GM19438 (cell line): ENCODE data around the gene ALOXE3.
A peak's percentile ranks its signal among the peaks of the same experiment; 100 is the strongest.

Source experiments
- ATAC-seq: cut with Tn5 transposase; IDR thresholded peaks from one replicate; pipeline ENCODE4 v1.9.1; 2021; ENCODE audit warnings: low read depth; ENCODE audit not compliant: unreplicated experiment

Gene ALOXE3

DNA sequence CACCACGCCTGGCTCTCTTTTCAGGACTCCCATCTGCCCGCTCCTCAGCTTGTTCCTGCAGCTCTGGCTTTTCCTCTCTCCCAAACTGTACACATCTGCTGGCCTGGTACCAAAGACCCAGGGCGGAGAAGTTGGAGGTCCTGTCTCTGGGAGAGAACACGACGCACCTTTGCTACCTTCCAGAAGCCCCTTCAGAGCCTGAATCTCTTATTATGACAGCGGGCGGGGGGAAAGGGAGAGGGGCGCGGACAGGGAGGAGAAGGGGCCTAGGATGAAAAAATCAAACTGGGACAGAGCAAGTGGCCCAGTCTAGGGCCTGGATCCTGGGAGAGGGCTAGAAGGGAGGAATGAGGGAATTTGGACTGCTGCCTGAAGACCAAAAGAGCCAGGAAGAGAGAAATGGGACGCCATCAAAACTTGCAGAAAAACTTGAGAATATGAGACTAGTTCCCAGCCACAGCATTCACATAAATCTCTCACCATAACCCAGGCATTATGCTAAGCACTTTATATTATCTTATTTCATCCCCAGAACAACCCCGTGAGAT, 36.4 kb upstream of the ALOXE3 start:
- no peak for ATAC-seq

DNA sequence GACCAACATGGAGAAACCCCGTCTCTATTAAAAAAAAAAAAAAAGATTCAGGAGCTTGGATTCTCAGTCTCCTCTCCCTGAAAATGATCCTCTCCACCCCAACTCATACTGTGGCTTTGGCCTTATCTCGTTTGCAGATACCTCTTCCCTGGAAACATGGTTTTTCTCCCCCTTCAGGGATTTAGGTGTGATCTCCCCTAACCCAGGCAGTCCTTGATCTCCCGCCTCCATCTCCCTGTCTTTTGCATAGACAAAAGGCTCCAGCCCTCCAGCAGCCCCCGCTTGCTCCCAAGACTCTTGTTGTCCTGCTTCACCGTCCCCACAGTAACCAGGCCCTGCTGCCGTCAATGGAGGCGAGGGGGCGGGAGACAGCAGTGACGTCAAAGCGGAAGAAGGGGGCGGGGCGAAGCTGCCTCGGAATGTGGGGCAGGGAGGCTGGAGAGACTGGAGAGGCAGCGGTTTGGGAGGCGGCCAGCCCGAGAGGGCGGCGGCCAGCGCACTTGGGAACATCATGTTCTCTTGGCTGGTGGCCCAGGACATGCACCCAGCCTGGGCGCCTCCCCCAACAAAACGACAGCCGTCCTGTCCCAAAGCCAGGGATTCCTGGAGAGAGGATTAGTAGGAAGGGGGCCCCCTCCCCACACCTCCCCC, 35.8 kb upstream of the ALOXE3 start:
- ATAC-seq, result no peak

DNA sequence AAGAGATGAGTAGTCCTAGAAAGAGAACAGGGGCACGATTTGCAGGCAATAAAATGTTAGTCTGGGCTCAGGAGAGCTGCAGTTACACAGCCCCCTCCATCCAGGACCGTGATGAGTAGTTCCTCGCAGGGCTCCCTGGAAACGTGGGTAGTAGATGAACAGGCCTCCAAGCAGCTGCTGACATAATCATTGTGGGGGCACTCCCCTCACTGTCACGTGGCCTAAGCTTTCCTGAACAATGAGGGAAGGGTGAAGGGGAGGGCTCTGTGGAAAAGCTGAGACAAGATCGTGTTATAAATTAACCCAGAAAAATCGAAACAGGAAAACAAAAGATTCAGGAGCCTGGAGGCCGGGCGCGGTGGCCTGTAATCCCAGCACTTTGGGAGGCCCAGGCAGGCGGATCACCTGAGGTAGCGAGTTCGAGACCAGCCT, 35.2 kb upstream of the ALOXE3 start:
- no peak for ATAC-seq

DNA sequence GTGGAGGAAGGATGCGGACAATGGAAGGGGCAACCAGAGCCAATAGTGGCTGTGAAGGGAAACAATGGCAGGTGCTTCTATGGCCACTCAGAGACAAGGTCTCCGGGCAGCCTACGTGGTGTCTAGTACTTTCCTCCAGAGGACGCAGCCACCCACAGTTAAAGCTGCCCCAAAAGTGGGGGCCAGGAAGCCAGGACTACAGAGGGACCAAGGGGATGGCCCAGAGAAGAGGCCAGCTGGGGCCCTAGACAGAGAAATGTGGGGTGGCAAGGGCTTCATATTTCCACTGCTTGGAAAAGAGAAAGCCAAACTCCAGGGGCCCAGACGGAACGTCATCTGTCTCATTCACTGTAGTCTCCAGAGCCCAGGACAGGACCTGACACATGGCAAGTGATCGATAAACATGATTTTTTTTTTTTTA, 34.7 kb upstream of the ALOXE3 start:
- no peak for ATAC-seq

DNA sequence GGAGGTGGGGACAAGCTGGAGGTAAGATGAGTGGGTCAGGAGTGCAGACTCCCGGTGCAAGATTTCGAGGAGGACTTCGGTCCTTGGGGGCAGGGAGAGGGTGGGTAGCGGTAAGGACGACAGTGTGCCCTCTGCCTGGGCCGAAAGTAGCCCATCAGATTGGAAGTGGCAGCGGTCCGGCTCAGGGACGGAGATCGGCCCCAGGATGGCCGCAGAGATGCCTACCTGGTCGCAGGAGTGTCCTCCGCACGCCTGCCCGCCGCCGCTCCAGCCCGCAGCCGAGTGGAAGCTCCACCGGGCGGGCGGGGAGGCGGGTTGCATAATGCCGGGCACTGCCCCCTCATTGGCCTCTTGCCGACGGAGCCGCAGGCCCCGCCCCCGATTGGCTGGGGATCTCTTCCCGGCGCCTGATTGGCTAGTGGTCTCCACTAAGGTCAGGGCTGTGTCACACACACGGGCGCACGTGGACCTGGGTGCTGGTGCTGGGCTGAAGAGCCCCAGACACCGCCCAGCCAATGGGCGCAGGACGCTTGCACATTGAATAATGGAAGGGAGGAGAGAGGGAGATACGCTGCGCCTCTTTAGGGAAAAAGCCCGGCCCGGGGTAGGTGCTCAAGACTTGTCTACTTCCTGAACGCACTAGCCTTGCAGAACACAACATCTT, 33.9 kb upstream of the ALOXE3 start, which contains the start of gene PER1:
TSS of gene PER1 (minus strand) at position 293 of the 664 bp plus-strand sequence. CDS start 1,698 bp downstream, outside the sequence.
- no peak for ATAC-seq

DNA sequence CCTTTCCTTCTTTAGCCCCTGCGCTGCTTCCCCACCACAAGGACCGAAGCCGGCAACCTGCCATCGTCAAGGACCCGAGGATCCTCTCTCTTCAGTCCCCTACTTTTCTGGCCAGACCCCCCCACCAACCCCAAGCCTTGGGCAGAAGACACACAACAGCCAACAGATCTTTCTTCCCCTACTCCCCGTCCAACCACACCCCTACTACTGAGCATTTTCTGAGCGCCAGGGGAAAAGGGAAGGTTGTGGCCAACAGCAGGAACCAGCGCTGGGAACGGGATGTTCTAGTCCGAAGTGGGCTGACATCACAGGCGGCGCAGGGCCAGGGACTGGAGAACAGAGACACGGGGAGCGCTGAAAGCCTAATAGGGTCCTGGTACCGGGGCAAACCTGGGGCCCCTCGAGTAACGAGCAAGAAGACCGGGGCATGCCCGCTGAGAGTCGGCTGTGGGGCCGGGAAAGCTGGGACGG, 33.4 kb upstream of the ALOXE3 start:
- no peak for ATAC-seq

DNA sequence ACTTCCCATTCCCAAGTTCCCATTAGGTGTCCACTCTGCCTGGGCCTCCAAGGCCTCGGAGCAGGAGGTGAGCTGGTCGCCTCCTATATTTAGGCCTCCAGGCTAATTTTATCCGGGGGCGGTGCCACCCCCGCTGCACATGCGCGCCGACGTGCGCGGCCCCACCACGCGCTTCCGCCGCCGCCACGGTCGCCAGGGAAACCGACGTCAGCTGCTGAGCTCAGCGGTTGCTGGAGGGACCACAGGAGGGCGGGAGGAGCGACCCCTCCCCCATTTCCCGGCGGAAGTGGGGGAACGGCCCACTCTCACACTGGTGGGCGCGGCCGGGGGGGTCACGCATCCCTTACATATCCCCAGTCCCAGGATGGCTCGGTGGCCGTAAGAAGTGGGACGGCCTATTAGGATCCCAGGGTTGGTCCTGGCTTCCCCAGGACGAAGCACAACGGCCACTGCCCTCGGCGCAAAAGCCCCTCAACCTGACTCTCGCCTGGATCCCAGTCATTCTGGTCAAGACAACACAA, 32.9 kb upstream of the ALOXE3 start:
- peak; percentile 44 for ATAC-seq

DNA sequence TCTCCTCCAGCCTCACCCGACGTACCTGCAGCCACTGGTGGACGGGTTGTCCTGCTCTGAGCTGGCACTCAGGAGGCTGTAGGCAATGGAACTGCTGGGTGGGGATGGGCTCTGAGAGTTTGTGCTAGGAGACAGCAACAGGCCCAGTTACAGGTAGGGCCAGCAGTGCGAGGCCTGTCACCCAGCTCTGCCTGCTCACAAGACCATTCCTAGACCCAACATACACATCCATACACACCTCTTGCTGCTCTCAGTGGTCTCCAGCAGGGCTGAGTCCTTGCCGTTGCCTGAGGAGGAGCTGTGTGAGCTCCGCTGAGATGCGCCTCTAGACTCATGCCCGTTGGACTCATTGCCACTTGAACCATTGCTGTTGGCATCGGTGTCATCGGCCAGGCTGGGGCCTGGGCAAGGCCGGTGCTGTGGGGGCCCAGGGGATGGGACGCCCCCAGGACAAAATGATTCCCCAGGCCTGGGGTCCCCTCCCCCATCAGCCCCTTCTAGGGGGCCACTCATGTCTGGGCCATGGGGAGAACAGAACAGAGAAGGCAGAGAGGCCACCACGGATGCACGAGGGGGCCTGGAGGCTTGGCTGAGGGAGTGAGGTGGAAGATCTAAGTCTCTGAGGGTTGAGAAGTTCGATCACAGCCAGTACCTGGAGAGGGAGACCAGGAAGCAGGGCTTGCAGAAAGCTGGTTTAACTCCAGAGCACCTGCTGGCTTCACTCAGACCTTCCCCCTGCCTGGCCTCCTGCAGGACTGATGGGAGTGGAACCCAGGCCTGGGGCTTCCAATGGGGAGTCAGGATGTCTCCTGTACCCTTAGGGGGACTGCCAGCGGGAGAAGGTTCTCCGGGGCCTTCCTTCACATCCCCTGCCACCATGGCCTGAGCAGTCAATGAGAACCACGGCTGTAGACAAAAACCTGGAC, 32.1 kb upstream of the ALOXE3 start:
- ATAC-seq, result peak; percentile 5

DNA sequence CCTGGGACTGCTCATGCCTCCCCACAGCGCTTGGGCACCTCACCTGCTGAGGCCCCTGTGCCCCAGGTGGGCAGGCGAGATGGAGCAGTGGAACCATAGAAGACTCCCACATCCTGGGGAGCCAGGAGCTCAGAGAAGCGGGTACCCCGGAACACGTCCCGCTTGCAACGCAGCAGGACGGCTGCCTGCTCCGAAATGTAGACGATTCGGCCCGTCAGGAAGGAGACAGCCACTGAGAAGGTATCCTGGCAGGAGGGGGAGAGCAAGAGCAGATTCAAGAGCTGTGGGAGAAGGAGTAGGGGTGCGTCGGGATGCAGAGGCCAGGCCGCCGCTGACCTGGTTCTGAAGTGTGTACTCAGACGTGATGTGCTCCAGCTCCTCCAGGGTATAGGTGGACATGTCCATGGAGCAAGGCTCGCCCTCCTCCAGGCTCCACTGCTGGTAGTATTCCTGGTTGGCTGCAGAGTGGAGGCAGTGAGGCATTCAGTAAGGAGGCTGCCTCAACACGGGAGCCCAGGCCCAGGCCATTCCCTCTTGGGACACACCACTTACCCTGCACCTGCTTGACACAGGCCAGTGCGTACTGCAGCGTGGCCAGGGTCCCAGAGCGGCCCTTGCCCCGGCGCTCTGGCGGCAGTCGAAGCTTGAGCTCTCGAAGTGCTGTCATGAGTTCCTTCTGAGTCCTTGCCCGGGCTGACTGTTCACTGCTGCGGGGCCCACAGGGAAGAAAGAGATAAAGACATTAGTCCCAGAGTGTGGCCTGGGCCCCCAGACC, 31.3 kb upstream of the ALOXE3 start:
- no peak for ATAC-seq

DNA sequence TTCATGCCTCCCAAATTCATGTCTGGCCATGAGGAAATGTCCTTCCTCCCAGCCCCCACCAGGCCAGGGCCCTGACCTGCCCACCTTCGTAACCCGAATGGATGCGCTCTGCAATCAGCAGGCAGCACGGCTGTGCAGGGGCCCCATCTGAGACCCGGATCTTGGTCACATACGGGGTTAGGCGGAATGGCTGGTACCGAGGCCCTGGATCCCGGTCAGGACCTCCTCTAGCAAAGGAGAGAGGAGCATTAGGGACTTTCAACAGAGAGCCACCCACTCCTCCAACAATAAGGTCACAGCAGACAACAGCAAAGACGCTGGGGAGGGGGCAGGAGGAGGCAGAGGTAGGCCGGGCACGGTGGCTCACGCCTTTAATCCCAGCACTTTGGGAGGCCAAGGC, 30.2 kb upstream of the ALOXE3 start:
- no peak for ATAC-seq

DNA sequence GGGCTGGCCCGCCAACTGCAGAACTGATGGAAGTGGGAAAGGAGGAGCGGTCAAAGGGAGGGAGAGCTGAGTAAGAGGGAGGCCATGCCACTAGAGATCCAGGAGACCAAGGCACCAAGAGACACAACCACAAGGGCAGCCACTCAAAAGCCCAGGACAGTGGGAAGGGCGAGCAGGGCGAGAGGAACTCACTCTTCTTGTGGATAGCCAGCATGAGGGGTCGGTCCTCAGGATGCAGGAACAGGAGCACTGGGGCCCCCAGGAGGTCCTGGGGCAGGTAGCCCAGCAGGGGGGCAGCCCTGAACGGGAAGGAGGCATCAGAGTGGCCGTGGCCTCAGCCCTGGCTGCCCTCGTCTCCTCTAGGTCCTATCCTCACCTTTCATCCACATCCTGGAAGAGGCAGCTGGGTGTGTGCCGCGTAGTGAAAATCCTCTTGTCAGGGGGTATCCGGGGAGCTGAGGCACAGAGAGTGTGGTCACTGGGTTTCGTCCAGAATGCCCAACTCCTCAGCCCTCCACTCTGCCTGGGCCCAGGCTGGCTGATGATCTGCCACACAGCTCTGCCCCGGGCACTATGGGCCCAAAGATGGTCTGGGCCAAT, 29.6 kb upstream of the ALOXE3 start:
- no peak for ATAC-seq

DNA sequence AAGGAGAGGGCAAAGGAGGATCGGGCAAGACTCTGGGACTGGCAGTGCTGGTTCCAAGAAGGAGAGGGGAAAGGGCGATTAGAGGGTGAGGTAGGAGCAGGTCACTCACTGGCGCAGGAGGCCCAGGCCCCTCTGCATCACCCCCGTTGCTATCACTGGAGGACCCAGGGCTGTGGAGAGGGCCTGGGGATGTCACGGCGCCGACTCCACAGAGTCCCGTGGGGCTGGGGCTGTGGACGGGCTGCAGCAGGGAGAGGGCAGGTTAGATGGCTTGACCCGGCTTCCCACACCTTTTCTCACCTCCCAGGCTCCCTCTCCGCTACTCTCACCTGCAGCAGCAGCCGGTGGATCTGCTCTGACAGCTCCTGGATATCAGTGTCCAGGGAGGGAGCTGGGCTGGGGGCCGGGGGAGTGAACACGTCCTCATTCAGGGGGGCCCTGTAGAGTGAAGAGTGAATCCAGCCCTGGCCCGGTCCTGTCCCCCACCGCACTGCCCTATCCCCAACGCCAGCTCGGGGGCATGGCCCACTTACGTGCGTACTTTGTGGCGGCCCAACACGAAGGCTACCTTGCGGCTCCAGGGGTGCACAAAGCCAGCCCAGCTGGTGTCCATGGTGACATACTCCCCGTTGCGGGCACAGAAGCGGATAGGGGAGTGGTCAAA, 29.0 kb upstream of the ALOXE3 start:
- no peak for ATAC-seq

DNA sequence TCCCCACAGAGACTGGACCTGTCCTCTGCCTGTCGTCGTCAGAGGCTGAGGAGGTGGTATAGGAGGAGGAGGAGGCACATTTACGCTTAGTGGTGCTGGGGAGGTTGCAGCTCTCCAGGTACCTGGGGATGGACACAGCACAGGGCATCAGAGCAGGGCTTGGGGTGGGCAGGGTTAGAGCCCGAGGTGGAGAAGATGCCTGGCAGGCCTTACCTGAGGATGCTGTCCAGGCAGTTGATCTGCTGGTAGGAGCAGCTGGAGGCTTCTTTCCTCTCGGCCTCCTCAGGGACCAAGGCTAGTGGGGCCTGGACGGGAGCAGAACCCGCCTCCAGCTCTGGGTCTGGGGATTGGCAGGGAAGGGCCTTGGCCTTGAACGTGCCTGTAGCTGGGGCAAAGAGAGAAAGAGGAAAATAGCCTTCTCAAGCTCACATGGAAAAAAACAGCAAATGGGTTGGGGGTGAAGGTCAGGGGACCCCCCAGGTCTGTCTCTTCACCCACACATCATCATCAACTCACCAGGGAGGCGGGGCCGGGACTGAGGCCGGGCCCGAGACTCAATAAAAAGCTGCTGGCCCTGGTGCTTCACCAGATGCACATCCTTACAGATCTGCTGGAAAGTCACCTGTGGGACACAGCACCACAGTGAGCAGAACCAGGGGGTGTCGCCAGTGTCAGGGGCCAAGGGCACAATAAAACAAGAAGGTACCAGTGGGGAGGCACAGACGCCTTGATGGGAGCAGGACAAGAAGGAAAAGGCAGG, 28.2 kb upstream of the ALOXE3 start:
- ATAC-seq, result no peak

DNA sequence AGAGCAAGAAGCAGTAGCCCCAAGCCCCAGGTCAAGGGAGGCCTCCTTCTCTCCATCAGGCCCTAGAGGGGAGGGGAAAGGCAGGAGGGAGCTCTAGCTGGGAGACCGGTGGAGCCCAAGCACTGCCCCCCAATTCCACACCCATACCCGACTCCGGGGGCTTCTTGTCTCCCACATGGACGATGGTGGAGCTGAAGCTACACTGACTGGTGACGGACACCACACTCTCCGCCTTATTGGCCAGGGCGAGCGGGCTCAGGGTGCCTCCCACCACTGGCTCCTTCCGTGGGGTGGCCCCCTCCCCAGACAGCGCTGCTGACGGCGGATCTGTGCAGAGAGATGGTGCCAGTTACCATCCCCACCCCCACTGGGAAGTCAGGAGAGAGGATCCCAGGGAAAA, 27.5 kb upstream of the ALOXE3 start:
- ATAC-seq, result no peak

DNA sequence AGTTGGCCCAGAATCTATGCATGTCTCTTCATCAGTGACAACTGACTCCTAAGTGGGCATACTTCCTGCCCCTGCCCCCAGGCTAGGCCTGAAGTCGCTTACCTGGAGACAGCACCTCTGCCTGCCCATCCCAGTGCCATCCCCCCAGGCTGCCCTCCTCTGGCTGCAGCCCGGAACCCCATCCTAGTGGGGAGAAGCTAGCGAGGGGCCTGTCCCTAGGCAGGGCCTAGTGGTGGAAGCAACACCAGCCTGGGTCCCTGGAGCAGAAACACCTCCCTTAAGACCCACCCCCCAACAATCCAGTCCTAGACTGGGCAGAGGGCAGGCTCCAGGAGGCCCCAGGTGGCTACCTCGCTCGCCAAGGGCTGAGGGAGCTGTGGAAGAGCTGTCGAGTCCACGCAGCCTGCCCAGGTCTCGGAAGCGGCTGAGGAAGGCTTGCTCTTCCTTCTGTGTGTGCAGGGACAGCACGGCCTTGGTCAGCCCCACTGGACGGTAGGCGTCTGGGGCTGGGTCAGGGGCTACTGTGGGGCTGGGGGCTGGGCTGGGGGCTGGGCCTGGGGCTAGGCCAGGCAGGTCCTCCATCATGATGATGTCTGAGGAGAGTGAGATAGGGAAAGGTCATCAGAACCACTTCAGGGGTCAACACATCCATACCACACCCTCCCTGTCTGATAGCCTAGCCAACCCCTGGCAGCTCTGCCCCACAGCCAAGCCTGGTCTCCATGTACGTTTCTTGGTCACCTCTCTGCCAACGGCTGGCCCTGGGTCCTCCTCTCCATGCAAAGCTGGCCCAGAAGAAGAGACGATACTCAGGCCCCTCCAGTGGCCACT, 26.3 kb upstream of the ALOXE3 start:
- no peak for ATAC-seq

DNA sequence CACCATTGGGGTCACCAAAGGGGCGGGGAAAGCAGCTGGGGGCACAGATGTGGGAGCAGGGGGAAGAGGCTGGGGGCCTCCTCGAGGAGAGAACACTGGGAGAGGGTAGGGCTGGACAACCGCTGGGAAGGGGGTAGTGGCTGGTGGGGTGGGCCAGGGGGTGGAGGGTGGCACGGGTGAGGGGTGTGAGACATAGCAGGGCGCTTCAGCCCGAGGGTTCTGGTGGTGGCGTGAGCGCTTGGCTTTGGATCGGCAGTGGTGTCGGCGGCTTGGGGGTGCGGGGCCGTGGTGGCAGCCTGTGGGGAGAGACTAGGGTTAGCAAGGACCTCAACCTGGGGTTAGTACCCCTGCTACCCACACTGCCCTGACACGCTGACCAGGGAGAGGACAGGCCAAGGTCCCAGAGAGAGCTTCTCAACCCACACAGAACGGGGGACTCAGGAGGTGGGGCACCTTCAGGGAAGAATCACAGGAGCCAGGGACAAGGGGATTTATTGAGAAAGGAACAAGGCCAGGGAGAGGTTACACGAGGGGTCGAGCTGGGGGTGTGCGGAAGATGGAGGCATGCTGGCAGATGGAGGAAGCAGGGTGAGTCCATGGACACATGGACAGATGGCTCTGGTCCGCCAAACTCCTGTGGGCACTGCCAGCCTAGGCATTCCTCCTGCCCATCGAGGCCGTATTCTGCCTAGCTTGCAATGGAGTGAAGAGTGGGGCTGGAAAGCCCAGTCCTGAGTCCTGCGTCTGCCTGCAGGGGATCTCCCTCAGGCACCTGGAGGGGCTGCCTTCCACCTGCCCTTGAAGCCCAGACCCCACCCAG, 25.5 kb upstream of the ALOXE3 start:
- no peak for ATAC-seq
